ENCODE results near the gene FNDC10.

The FNDC10 gene

DNA sequence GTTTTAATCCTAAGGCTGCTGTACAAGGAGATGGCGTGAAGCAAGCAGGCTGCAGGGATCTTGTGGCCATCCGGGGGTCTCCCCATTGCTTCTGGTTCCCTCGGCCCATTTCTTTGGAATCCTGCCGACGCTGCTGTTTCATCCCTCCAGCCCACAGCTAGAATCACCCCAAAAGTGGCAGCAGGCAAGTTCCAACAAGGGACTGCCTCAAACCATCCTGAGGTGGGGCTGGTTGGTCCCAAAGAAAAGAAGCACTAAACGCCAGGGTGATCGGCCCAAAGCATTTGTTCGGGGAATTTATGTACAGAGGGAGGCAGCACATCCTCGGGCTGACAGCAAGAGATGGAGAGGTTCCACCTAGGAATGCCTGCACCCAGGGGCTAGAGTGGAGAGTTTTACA is 10.9 kb upstream of the FNDC10 start:
- no peak for DNase-seq (ENCODE audit: extremely low read depth, low read depth)
- no peak overlapping the region for H3K4me3 ChIP-seq (replicated peaks; ENCODE audit: low read depth, low read length)
- TF ChIP-seq, protein P1, sequence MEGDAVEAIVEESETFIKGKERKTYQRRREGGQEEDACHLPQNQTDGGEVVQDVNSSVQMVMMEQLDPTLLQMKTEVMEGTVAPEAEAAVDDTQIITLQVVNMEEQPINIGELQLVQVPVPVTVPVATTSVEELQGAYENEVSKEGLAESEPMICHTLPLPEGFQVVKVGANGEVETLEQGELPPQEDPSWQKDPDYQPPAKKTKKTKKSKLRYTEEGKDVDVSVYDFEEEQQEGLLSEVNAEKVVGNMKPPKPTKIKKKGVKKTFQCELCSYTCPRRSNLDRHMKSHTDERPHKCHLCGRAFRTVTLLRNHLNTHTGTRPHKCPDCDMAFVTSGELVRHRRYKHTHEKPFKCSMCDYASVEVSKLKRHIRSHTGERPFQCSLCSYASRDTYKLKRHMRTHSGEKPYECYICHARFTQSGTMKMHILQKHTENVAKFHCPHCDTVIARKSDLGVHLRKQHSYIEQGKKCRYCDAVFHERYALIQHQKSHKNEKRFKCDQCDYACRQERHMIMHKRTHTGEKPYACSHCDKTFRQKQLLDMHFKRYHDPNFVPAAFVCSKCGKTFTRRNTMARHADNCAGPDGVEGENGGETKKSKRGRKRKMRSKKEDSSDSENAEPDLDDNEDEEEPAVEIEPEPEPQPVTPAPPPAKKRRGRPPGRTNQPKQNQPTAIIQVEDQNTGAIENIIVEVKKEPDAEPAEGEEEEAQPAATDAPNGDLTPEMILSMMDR (IDR thresholded peaks at IDR 0.05; ENCODE audit: low read depth, low read length, missing control alignments) = no peak

DNA sequence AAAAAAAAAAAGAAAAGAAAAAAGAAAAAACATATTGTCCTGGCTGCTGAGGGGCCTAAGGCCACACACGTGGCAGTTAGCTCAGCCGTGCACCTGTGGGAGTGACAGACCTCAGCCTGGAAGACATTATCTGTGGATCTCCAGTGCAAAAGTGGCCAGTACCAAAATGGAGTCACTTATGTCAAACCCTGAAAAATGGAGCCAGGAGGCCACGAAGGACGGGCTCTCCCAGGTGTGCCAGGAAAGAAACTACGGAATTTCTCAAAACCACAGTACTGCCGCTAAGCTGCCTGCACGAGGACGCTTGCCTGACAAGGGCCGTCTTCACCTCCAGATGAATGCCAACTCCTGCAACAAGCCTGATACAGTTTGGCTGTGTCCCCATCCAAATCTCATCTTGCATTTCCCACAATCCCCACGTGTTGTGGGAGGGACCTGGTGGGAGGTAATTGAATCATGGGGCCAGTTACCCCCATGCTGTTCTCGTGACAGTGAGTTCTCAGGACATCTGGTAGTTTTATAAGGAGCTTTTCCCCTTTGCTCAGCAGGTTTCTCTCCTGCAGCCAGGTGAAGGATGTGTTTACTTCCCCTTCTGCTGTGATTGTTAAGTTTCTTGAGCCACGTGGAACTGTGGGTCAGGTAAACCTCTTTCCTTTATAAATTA is 10.0 kb upstream of the FNDC10 start:
- H3K4me3 ChIP-seq (replicated peaks; ENCODE audit: low read depth, low read length) = no peak overlapping the region
- no peak for DNase-seq (ENCODE audit: extremely low read depth, low read depth)
- TF ChIP-seq, protein P1 (IDR thresholded peaks at IDR 0.05; ENCODE audit: low read depth, low read length, missing control alignments) = no peak

DNA sequence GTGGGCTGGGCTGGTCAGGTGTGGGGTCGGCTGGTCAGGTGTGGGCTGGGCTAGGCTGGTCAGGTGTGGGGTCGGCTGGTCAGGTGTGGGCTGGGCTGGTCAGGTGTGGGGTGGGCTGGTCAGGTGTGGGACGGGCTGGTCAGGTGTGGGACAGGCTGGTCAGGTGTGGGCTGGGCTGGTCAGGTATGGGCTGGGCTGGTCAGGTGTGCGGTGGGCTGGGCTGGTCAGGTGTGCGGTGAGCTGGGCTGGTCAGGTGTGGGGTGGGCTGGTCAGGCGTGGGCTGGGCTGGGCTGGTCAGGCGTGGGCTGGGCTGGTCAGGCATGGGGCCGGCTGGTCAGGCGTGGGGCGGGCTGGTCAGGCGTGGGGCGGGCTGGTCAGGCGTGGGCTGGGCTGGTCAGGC is 6.3 kb upstream of the FNDC10 start:
- TF ChIP-seq, protein P1 (IDR thresholded peaks at IDR 0.05; ENCODE audit: low read depth, low read length, missing control alignments) = no peak
- no peak for DNase-seq (ENCODE audit: extremely low read depth, low read depth)
- H3K4me3 ChIP-seq (replicated peaks; ENCODE audit: low read depth, low read length) = no peak overlapping the region

DNA sequence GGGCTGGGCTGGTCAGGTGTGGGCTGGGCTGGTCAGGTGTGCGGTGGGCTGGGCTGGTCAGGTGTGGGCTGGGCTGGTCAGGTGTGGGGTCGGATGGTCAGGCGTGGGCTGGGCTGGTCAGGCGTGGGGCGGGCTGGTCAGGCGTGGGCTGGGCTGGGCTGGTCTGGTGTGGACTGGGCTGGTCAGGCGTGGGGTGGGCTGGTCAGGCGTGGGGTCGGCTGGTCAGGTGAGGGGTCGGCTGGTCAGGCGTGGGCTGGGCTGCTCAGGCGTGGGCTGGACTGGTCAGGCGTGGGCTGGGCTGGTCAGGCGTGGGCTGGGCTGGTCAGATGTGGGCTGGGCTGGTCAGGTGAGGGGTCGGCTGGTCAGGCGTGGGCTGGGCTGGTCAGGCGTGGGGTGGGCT is 5.8 kb upstream of the FNDC10 start:
- TF ChIP-seq, protein P1 (IDR thresholded peaks at IDR 0.05; ENCODE audit: low read depth, low read length, missing control alignments) = no peak

DNA sequence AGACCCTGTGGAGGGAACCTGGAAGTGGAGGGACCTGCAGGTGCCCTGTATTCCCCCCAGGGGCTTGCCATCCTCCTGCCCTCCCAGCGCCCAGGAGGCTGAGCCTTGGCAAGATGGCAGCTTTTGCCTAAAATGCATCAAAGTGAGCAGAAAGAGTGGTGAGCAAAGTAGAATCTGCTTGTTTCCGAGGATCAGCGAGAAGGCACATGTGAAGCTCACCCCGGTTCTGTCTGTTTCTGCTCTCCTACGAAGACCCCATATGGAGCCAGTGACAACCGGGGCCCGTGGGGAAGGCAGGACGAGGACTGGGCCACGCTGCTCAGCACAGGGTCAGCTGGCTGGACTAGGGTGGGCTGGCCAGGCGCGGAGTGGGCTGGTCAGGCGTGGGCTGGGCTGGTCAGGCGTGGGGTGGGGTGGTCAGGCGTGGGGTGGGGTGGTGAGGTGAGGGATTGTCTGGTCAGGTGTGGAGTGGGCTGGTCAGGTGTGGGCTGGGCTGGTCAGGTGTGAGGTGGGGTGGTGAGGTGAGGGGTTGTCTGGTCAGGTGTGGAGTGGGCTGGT is 5.2 kb upstream of the FNDC10 start:
- no peak overlapping the region for H3K4me3 ChIP-seq (replicated peaks; ENCODE audit: low read depth, low read length)
- DNase-seq (ENCODE audit: extremely low read depth, low read depth) = no peak
- TF ChIP-seq, protein P1 (IDR thresholded peaks at IDR 0.05; ENCODE audit: low read depth, low read length, missing control alignments) = no peak

More for the DNA sequence above, 5.8 kb upstream of the FNDC10 start:
- DNase-seq (ENCODE audit: extremely low read depth, low read depth) = no peak
- H3K4me3 ChIP-seq (replicated peaks; ENCODE audit: low read depth, low read length) = no peak overlapping the region

DNA sequence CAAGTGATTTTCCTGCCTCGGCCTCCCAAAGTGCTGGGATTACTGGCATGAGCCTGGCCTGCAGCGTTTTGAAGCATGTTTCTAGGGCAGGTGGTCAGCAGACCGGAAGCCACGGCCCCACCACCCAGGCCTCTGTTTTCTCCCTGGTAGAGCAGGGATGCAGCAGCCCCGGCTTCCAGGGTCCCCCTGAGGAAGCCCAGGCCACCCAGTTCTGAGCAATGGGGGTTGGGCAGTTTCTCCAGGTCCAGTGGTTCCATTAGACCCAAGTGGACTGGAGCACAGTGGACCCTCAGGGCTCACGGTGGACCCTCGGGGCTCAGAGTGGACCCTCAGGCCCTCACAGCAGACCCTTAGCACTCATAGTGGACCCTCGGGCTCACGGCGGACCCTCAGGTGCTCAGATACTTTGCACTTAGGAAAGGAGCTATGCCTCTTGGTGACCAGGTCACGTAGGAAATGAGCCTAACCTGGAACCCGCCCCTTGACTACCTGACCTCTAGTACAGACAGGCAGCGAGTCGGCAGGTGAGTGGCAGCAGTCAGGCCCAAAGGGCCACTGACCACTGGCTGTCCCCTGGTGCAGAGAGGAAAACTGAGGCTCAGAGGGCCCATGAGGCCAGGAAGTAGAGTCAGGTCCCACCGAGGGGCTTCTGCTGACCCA is 4.6 kb upstream of the FNDC10 start:
- no peak overlapping the region for H3K4me3 ChIP-seq (replicated peaks; ENCODE audit: low read depth, low read length)
- TF ChIP-seq, protein P1 (IDR thresholded peaks at IDR 0.05; ENCODE audit: low read depth, low read length, missing control alignments) = no peak
- no peak for DNase-seq (ENCODE audit: extremely low read depth, low read depth)
